ENCODE measurements around the gene UPP2.

The UPP2 gene

GRCh38 chr2:158172719-158173118, 71.0 kb downstream of the UPP2 start:
- POLR2A ChIA-PET (ENCODE audit: low non-redundant PET): no interaction called here
- no peak for DNase-seq (ENCODE audit: low spot score)
- TF ChIP-seq CTCF (conservative IDR thresholded peaks at IDR 0.05; ENCODE audit: low read depth): no peak
- CTCF ChIA-PET: interaction anchor here (0.5 kb wide), 1 partner anchor 158 kb away, joined by 3 read pairs; no protein-coding TSS in a partner anchor
- H3K27ac ChIP-seq: no peak overlapping the region

DNA sequence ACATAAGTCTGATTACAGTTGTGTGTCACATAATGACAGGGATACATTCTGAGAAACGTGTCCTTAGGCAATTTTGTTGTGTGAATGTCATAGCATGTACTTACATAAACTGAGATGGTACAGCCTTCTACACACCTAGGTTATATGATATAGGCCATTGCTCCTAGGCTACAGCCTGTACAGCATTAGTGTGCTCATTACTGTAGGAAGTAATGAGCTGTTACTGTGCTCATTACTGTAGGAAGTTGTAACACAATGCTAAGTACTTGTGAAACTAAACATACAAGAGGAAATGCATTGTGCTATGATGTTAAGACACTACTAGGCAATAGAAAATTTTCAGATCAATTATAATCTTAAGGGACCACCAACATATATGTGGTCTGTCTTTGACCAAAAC, 72.8 kb downstream of the UPP2 start:
- ChIA-PET POLR2A (ENCODE audit: low non-redundant PET) (interaction anchor here (0.5 to 0.6 kb wide), 2 partner anchors 65 to 101 kb away, joined by 6 to 10 read pairs; no protein-coding TSS in a partner anchor), CTCF (interaction anchor here (0.6 kb wide), 1 partner anchor 595 kb away, joined by 5 read pairs; no protein-coding TSS in a partner anchor)
- DNase-seq (ENCODE audit: low spot score): no peak
- H3K27ac ChIP-seq: no peak overlapping the region
- no peak for TF ChIP-seq CTCF (conservative IDR thresholded peaks at IDR 0.05; ENCODE audit: low read depth)

GRCh38 chr2:158174956-158175355, 73.3 kb downstream of the UPP2 start:
- ChIA-PET POLR2A (ENCODE audit: low non-redundant PET) (interaction anchor here (0.5 to 0.6 kb wide), 2 partner anchors 65 to 101 kb away, joined by 6 to 10 read pairs; no protein-coding TSS in a partner anchor), CTCF (interaction anchor here (0.6 kb wide), 2 partner anchors 571 to 595 kb away, joined by 4 to 5 read pairs; no protein-coding TSS in a partner anchor)
- no peak for DNase-seq (ENCODE audit: low spot score)
- TF ChIP-seq CTCF (conservative IDR thresholded peaks at IDR 0.05; ENCODE audit: low read depth): no peak
- H3K27ac ChIP-seq: no peak overlapping the region

GRCh38 chr2:158178646-158179045, 77.0 kb downstream of the UPP2 start:
- no peak for DNase-seq (ENCODE audit: low spot score)
- ChIA-PET POLR2A (ENCODE audit: low non-redundant PET) (no interaction called here), CTCF (interaction anchor here (0.6 to 2.4 kb wide), 3 partner anchors 154 to 687 kb away, joined by 3 to 10 read pairs (median 3); no protein-coding TSS in a partner anchor)
- H3K27ac ChIP-seq: no peak overlapping the region
- no peak for TF ChIP-seq CTCF (conservative IDR thresholded peaks at IDR 0.05; ENCODE audit: low read depth)

DNA sequence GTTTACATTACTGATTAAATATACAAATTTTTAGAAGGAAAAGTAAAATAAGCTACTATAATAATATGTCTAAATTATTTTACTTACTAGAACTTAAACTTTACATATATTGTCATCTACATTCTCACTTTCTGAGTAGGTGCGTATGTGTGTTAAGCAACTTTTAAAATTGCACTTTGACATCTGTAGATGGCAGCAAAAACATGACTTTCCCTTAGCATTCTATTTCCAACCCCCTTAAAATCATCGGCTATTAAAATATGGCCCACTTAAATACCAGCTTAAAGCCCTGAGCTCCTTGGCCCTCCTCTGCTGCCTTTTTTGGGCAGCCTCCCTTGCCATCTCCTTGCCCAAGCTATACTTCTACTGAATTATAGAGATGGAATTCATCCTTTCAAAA, 78.0 kb downstream of the UPP2 start:
- ChIA-PET CTCF (interaction anchor here (0.6 to 2.4 kb wide), 7 partner anchors 30 to 566 kb away, joined by 3 to 10 read pairs (median 3); no protein-coding TSS in a partner anchor), POLR2A (ENCODE audit: low non-redundant PET) (no interaction called here)
- peak; percentile 28 for TF ChIP-seq CTCF (conservative IDR thresholded peaks at IDR 0.05; ENCODE audit: low read depth)
- H3K27ac ChIP-seq: no peak overlapping the region
- DNase-seq (ENCODE audit: low spot score): peak; percentile 13

- ChIA-PET POLR2A (ENCODE audit: low non-redundant PET) (no interaction called here), CTCF (no interaction called here)
- TF ChIP-seq CTCF (conservative IDR thresholded peaks at IDR 0.05; ENCODE audit: low read depth): no peak
- no peak for DNase-seq (ENCODE audit: low spot score)
- H3K27ac ChIP-seq: no peak overlapping the region
These were observed 79.5 kb downstream of the UPP2 start for GRCh38 chr2:158181171-158181570.

Measured in RWPE1 (cell line).